HFFc6 (cell line): ENCODE results near the gene TMPRSS13. TPM values are rescaled to one million over a fixed set of nuclear protein-coding genes. Genes with fewer than 3 reads are reported as not detected.

Experiments used
- DNase-seq: peaks from one replicate; pipeline ENCODE4 v3.0.0-alpha.2; 2018
- H3K27ac Mint-ChIP-seq: 2 replicates; pipeline ENCODE4 v1.8.0; 2020; ENCODE audit warnings: mild to moderate bottlenecking, mixed read lengths
- H3K27me3 Mint-ChIP-seq: 2 replicates; pipeline ENCODE4 v1.8.0; 2021; ENCODE audit warnings: mild to moderate bottlenecking, moderate library complexity, mixed read lengths; ENCODE audit not compliant: insufficient read depth
- H3K36me3 Mint-ChIP-seq: 2 replicates; pipeline ENCODE4 v1.8.0; 2021; ENCODE audit warnings: low read depth, mixed read lengths
- H3K4me1 Mint-ChIP-seq: 2 replicates; pipeline ENCODE4 v1.8.0; 2020; ENCODE audit warnings: low read depth, mixed read lengths
- H3K4me3 Mint-ChIP-seq: 2 replicates; pipeline ENCODE4 v1.8.0; 2020; ENCODE audit warnings: mild to moderate bottlenecking, moderate library complexity, mixed read lengths
- H3K9me3 Mint-ChIP-seq: 2 replicates; pipeline ENCODE4 v1.8.0; 2020; ENCODE audit warnings: mild to moderate bottlenecking, mixed read lengths
- CTCF ChIP-seq: fragments of 200-600 bp; sonication (generic); IDR thresholded peaks from 2 replicates; pipeline ENCODE4 v1.5.0; 2021; ENCODE audit warnings: antibody characterized with exemption, mild to moderate bottlenecking
- total RNA-seq, 6 experiments: library from RNA; stranded (reverse); fragmentation: NEBNext Ultra II Directional; extraction: Animal tissue kit (Norgen Biotek cat#: 25700); gene quantifications; 2 replicates in 1 of 6; 3 replicates in 5 of 6; pipeline ENCODE4 v1.2.3, GENCODE V29; 2021

TMPRSS13 gene
- total RNA-seq, 6 experiments from 2014 or later, result not detected

GRCh38 chr11:117852309-117852708, 76.9 kb downstream of the TMPRSS13 start:
- no peak overlapping the region for H3K27ac Mint-ChIP-seq
- no peak overlapping the region for H3K4me3 Mint-ChIP-seq
- H3K9me3 Mint-ChIP-seq, result peaks cover 7% of the 10 kb centered on the region
- no peak for DNase-seq
- TF ChIP-seq CTCF, result no peak
- no peaks in the 10 kb centered on the region for H3K4me1 Mint-ChIP-seq
- H3K27me3 Mint-ChIP-seq, result peaks cover 41% of the 10 kb centered on the region
- H3K36me3 Mint-ChIP-seq, result peaks cover 4% of the 10 kb centered on the region; the same call in 1 of the 2 replicates

GRCh38 chr11:117851852-117852251, 77.3 kb downstream of the TMPRSS13 start:
- peaks cover 4% of the 10 kb centered on the region; the same call in 1 of the 2 replicates for H3K36me3 Mint-ChIP-seq
- H3K4me1 Mint-ChIP-seq, result no peaks in the 10 kb centered on the region
- no peak overlapping the region for H3K4me3 Mint-ChIP-seq
- DNase-seq, result no peak
- peaks cover 37% of the 10 kb centered on the region for H3K27me3 Mint-ChIP-seq
- peaks cover 7% of the 10 kb centered on the region for H3K9me3 Mint-ChIP-seq
- no peak overlapping the region for H3K27ac Mint-ChIP-seq
- no peak for TF ChIP-seq CTCF

- Mint-ChIP-seq H3K4me1 (no peaks in the 10 kb centered on the region), H3K4me3 (no peak overlapping the region), H3K36me3 (peaks cover 4% of the 10 kb centered on the region; the same call in 1 of the 2 replicates), H3K9me3 (peaks cover 7% of the 10 kb centered on the region), H3K27ac (no peak overlapping the region), H3K27me3 (peaks cover 33% of the 10 kb centered on the region)
- DNase-seq, result no peak
- no peak for TF ChIP-seq CTCF
Measured at GRCh38 chr11:117851106-117851505, 78.1 kb downstream of the TMPRSS13 start.

Other genes starting within 250 kb of the TMPRSS13 start
- not detected for gene DSCAML1, start 132.2 kb downstream of the TMPRSS13 start, total RNA-seq
- under 1 TPM in 1 of 6 experiments, not detected in 5; 0.40 TPM for gene FXYD2, start 104.7 kb downstream of the TMPRSS13 start, total RNA-seq
- gene FXYD6, start 52.7 kb downstream of the TMPRSS13 start, total RNA-seq, result not detected
- gene IL10RA, start 57.0 kb upstream of the TMPRSS13 start, total RNA-seq, result not detected
- gene TMPRSS4, start 147.7 kb upstream of the TMPRSS13 start, total RNA-seq, result not detected
- gene SMIM35, start 157.6 kb upstream of the TMPRSS13 start, total RNA-seq, result not detected
- under 1 TPM in 2 of 6 experiments, not detected in 4; 0.07 to 0.10 TPM for gene SCN4B, start 223.4 kb upstream of the TMPRSS13 start, total RNA-seq
- gene SCN2B, start 247.2 kb upstream of the TMPRSS13 start, total RNA-seq, result not detected